ENCODE measurements around the gene NTM.
"Not testable (repeated sequence)": the region's sequence is repeated elsewhere in the genome, so short reads cannot be mapped to it uniquely, and the experiment has no call there.

DNA sequence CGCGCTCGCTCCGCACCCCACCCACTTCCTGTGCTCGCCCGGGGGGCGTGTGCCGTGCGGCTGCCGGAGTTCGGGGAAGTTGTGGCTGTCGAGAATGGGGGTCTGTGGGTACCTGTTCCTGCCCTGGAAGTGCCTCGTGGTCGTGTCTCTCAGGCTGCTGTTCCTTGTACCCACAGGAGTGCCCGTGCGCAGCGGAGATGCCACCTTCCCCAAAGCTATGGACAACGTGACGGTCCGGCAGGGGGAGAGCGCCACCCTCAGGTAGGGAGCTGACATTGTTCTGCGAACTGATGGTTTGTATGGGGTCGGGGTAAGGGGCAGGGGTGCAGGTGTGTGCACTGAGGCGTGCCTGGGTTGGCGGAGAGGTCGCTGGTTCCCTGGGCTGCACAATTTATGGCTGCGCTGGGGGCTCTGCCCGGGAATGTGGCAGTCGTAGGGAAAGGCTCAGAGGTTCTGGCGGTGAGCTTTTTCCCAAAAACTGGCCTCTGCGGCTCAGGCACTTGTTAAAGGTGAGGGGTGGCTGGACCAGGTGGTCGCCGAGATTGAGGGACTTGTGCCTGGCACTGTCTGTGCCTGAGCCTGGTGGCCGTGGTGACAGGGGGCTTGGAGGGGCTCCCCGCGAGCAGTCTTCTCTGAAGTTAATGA lies 541.1 kb downstream of the NTM start:
- TF ChIP-seq, protein P1, sequence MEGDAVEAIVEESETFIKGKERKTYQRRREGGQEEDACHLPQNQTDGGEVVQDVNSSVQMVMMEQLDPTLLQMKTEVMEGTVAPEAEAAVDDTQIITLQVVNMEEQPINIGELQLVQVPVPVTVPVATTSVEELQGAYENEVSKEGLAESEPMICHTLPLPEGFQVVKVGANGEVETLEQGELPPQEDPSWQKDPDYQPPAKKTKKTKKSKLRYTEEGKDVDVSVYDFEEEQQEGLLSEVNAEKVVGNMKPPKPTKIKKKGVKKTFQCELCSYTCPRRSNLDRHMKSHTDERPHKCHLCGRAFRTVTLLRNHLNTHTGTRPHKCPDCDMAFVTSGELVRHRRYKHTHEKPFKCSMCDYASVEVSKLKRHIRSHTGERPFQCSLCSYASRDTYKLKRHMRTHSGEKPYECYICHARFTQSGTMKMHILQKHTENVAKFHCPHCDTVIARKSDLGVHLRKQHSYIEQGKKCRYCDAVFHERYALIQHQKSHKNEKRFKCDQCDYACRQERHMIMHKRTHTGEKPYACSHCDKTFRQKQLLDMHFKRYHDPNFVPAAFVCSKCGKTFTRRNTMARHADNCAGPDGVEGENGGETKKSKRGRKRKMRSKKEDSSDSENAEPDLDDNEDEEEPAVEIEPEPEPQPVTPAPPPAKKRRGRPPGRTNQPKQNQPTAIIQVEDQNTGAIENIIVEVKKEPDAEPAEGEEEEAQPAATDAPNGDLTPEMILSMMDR (IDR thresholded peaks at IDR 0.05): not testable (repeated sequence)
- not testable (repeated sequence) for TF ChIP-seq POLR2A (IDR thresholded peaks at IDR 0.05)

All from adrenal gland (tissue), 5 donors.